ENCODE data around the gene CHD6. TPM values are rescaled to one million over a fixed set of nuclear protein-coding genes. Genes with fewer than 3 reads are reported as not detected.

CHD6 gene
- polyA plus RNA-seq, 1 donor = 20.5 TPM

DNA sequence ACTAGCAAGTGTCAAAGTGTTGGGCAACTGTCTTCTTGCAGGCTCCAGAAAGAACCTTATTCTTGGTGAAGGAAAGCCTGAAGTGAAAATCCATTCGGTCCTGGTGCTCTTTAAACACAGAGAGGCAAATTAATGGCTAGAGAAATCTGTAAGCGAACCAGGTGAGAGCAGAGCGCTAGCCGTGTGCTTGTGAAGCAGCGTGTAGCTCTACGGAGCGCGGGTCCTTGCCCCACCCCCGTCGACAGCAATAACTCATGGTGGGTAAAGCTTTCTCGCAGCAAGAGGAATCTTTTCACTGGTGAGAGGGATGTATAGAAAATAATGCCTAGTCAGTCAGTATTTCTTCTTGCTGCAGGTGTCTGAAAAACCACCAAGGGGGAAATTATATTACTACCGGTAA lies 214.6 kb downstream of the CHD6 start:
- no peak for DNase-seq (ENCODE audit: low read depth)

GRCh38 chr20:41398408-41398807 lies 219.8 kb downstream of the CHD6 start:
- DNase-seq (ENCODE audit: low read depth) = no peak

- no peak for DNase-seq (ENCODE audit: low read depth)
Measured at GRCh38 chr20:41395667-41396664, 222.2 kb downstream of the CHD6 start.

GRCh38 chr20:41394931-41395666 lies 223.1 kb downstream of the CHD6 start:
- no peak for DNase-seq (ENCODE audit: low read depth)

DNA sequence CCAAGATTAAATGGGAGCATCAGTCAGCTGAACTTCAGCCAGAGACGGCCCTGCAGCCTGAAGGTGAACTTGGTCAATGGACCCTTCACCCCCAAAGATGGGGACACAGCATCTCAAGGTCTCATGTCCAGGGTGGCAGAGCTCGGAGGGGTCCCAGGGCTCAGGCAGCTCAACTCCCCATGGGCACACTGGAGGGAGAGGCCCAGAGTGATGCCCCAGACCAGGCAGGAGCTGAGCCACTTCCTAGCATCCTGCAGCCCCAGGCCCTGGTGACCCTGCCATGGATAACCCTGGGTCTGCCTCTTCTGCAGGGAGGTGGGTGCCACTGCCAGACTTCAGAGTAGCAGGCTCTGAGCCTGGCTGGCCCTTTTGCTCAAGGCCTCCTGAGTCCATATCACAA lies 224.1 kb downstream of the CHD6 start:
- no peak for DNase-seq (ENCODE audit: low read depth)

- no peak for DNase-seq (ENCODE audit: low read depth)
Measured at GRCh38 chr20:41393705-41394066, 224.5 kb downstream of the CHD6 start.

GRCh38 chr20:41392871-41393704 lies 225.1 kb downstream of the CHD6 start:
- no peak for DNase-seq (ENCODE audit: low read depth)

DNA sequence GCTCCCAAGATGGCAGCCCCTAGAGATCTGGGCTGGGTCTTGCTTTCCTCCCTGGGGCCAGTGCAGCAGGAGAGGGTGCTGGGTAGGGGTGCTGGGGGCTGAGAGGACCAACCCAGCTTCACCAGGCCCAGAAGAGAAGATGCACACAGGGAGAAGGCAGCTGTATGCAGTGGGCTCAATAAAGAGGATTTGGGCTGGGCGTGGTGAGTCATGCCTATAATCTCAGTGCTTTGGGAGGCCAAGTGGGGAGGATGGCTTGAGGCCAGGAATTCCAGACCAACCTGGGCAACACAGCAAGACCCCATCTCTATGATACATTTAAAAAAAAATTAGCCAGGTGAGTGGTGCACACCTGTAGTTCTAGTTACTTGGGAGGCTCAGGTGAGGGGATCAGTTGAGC lies 225.9 kb downstream of the CHD6 start:
- DNase-seq (ENCODE audit: low read depth) = no peak

DNA sequence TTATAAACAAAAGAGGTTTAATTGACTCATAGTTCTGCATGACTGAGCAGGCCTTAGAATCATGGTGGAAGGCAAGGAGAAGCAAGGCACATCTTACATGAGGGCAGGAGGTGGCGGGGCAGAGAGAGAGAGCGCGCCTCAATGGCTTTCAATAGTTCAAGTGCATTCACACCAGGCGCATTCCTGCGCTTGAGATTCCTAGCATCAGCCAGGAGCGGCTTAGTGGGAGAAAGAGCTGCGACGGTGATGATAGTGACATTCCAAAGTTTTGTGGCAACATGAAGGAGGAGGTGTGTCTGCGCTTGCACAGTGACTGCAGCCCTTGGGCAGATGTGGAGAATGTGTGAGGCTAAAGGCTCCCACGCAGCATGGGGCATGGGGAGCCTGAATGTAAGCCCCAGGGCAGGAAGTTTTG lies 226.6 kb downstream of the CHD6 start:
- no peak for DNase-seq (ENCODE audit: low read depth)

GRCh38 chr20:41390889-41391288 lies 227.3 kb downstream of the CHD6 start:
- no peak for DNase-seq (ENCODE audit: low read depth)

GRCh38 chr20:41387444-41387851 lies 230.7 kb downstream of the CHD6 start:
- no peak for DNase-seq (ENCODE audit: low read depth)

DNA sequence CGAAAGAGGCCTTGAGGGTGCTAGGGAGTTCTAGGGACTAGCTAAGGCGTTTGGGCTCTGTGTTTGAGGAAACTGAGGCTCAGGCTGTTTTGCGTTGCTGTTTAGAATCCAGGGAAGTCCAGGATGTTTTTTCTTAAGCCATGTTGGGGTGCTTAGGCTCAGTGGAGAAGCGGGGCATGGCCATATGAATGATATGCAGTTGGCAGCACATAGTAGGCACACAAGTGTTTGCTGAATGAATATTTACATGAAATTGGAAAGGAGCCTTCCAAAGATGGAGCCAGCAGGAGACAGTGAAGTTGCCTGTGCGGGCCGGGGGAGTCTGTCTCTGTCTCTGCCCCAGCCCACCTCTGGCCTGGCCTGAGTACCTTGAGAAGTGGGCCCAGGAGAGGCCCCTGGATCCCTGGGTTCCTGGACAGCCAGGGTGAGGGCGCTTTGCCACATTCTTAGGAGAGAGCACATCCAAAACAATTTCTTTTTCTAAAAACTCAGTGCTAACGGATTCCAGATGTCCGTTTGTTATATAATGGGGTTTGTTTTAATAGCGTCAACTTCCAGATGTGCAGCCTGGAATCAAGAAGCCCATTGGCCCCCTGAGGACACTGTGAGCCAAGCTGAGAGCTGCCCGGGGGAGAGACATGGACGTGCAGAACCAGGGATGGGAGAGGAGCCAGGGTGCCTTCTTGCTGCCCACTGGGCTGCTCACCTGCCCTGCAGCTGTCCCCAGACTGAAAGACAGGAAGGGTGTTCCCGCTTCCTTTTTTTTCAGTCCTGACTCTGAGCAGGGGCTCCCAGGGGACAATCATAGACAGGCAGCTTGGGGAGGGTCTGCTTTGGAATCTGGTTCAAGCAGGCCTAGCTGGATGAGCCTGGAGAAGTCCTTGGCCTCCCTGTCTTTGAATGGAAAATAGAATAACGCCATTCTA lies 231.4 kb downstream of the CHD6 start:
- DNase-seq (ENCODE audit: low read depth) = no peak

DNA sequence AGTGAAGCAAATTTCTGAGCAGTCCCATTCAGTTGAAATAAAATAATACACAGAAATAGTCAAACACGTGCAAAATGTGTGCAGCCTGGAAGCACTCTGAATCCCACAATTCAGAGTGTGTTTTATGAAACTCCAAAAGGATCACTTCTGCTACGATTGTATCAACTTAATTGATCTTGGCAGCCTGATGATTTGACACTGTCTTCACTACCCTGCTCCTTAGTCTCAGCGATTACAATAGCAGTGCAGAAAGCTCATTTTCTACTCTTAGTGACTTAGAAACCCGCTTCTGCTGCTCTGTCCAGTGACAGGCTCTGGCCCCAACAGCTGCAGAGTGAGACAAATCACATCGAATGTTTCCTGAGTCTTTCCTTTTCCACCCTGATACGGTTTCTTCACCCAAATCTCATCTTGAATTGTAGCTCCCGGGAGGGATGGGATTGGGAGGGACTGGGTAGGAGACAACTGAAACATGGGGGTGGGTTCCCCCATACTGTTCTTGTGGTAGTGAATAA lies 235.3 kb downstream of the CHD6 start:
- DNase-seq (ENCODE audit: low read depth) = no peak

DNA sequence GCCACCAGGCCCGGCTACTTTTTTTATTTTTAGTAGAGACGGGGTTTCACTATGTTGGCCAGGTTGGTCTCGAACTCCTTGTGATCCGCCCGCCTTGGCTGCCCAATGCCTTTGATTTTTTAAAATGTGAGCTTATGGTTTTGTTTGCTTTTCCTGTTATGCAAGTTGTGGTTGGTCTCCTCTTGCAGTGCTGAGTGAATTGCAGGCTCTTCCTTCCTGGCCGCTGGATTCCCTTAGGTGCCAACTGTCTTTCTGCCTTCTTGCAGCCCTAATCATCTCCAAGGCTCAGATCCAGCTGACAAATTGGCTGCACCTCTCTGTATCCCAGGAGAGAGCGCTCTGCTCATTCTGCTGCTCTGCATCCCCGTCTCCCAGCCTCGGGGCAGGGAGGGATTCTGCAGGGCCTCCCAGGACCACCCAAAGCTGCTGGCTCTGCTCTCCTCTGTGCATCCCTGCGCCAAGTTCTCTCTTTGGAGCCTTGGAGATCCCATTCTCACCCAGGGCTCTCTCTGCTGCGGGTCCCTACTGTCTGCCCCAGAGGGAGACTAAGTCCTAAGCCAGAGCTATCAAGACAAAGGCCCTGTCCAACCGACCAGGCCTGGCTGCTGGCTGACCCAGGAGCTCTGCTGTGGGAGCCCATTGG lies 237.5 kb downstream of the CHD6 start:
- DNase-seq (ENCODE audit: low read depth) = no peak

GRCh38 chr20:41379551-41379950 lies 238.6 kb downstream of the CHD6 start:
- no peak for DNase-seq (ENCODE audit: low read depth)

- DNase-seq (ENCODE audit: low read depth) = no peak
Measured at GRCh38 chr20:41377275-41377674, 240.9 kb downstream of the CHD6 start.

GRCh38 chr20:41376349-41376748 lies 241.8 kb downstream of the CHD6 start:
- no peak for DNase-seq (ENCODE audit: low read depth)

GRCh38 chr20:41375846-41376245 lies 242.3 kb downstream of the CHD6 start:
- DNase-seq (ENCODE audit: low read depth) = no peak

DNA sequence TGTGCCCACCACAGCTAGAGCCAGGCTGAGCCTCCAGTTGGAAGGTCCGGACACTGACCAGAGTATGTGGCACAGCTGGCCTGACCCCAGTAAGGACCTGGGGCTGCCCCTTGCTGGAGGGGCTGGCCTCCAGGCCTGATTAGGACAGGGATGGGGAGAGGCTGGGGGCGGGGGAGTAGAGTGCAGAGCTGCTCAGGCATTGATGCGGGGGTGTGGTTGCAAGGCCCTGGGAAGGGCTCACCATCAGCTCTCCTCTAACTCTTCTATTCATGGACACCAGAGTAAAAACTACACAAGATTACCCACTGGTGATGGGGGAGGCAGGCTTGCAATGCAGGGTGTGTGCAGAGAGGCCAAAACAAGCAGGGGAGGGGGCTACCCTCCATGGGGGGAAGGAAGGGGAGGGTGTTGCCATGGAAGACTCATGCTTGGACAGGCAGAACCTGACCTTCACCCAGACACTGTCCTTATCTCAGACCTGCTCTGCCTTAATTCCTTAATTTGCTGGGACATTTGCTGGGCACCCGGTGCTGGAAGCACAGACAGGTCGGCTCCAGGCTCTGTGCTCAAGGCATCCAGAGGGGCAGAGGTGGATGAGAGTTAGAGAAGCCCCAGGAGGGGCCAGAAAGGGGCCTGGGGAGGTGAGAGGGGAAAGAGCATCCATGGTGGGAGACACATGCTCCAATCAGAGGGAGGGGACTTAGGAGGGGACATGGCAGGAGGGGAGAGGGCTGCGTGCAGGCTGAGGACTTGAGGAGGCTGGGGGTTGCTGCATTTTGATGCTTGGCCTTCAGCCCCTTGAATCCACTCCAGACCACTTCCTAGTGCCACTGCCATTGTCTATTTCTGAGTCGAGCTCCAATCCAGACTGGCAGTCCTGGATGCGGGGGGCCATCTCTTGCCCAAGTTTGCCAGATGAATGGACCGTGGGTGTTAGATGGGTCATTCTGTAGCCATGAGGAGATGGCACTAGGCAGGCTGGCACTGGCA lies 244.0 kb downstream of the CHD6 start:
- DNase-seq (ENCODE audit: low read depth) = no peak
